HepG2 (cell line): ENCODE results near the gene CACNA2D1. TPM values are rescaled to one million over a fixed set of nuclear protein-coding genes. Genes with fewer than 3 reads are reported as not detected.

Source experiments
- ATAC-seq: fragments of 200-7000 bp; cut with Tn5 transposase; 3 replicates; pipeline ENCODE4 v1.9.1; 2020; ENCODE audit warnings: mild to moderate bottlenecking, moderate library complexity
- BruUV-seq: library from RNA; stranded (reverse); fragments of 400-500 nt; replicated peaks from 2 replicates; lab custom pipeline; 2021; lab: Mats Ljungman, UMichigan
- CTCF ChIA-PET: fragments of 300-600 bp; formaldehyde crosslinking; extraction: SDS; loops from one replicate; lab custom pipeline; 2021; ENCODE audit warnings: low total read pairs, inconsistent platforms, low intra/inter-chr PET ratio; lab: Yijun Ruan, JAX
- POLR2A ChIA-PET: fragments of 350-600 bp; sonication (Branson Sonifier 250); formaldehyde crosslinking; loops from one replicate; lab custom pipeline; 2020; ENCODE audit warnings: antibody characterized with exemption, inconsistent platforms; lab: Yijun Ruan, JAX
- DNase-seq: peaks from one replicate; pipeline ENCODE4 v3.0.0-alpha.2; 2015; ENCODE audit warnings: low spot score
- FAIRE-seq: peaks from 3 replicates; lab custom pipeline; 2011; peaks lifted over from hg19 to GRCh38; lab: Jason Lieb, UNC
- H2AFZ ChIP-seq: one replicate; pipeline ENCODE4 v1.6.1; 2011; ENCODE audit warnings: low read length, inconsistent platforms
- H3K27ac ChIP-seq: fragments of 300-600 bp; 3 replicates; pipeline ENCODE4 v1.8.0; 2011; ENCODE audit warnings: mixed run types, mild to moderate bottlenecking, mixed read lengths, low read length, inconsistent platforms; ENCODE audit not compliant: insufficient read depth; ENCODE audit errors: extremely low read length
- H3K27me3 ChIP-seq, 2 experiments: fragments of 200-600 bp in 1 of 2; 2 replicates in 1 of 2; 3 replicates in 1 of 2; pipeline versions ENCODE4 v1.6.0 to v1.8.0; 2011; ENCODE audit warnings: low read length in 2 of 2, mild to moderate bottlenecking in 2 of 2, moderate library complexity in 2 of 2, inconsistent platforms in 1 of 2; ENCODE audit not compliant: insufficient read depth in 2 of 2, control insufficient read depth in 1 of 2
- H3K36me3 ChIP-seq, 2 experiments: fragments of 200-600 bp in 1 of 2; replicated peaks in 1 of 2; 2 replicates in 1 of 2; 3 replicates in 1 of 2; pipeline versions ENCODE4 v1.5.1 to v1.8.0; 2011; ENCODE audit warnings: low read length in 2 of 2, inconsistent platforms in 1 of 2; ENCODE audit not compliant: insufficient read depth in 2 of 2, control insufficient read depth in 1 of 2
- H3K4me1 ChIP-seq: 2 replicates; pipeline ENCODE4 v1.5.1; 2012; ENCODE audit warnings: low read length, inconsistent platforms; ENCODE audit not compliant: insufficient read depth
- H3K4me2 ChIP-seq: 2 replicates; pipeline ENCODE4 v1.6.0; 2011; ENCODE audit warnings: low read depth, low read length, inconsistent platforms
- H3K4me3 ChIP-seq, 3 experiments: fragments of 200-600 bp in 1 of 3; sonication (generic), shearing (Covaris generic) in 1 of 3; replicated peaks in 1 of 3; 2 replicates each; pipeline ENCODE4 v1.5.1; 2011 to 2016; ENCODE audit warnings: low read length in 3 of 3, inconsistent platforms in 2 of 3, low read depth in 2 of 3, mild to moderate bottlenecking in 2 of 3, control low read depth in 1 of 3, mixed read lengths in 1 of 3; ENCODE audit not compliant: insufficient read depth in 1 of 3
- H3K79me2 ChIP-seq: one replicate; pipeline ENCODE4 v1.6.1; 2011; ENCODE audit warnings: low read length, inconsistent platforms; ENCODE audit not compliant: insufficient read depth
- H3K9ac ChIP-seq: 2 replicates; pipeline ENCODE4 v1.6.0; 2011; ENCODE audit warnings: mild to moderate bottlenecking, low read depth, low read length, inconsistent platforms; ENCODE audit not compliant: insufficient read depth
- H3K9me3 ChIP-seq: 2 replicates; pipeline ENCODE4 v1.5.1; 2012; ENCODE audit warnings: mild to moderate bottlenecking, low read length
- H4K20me1 ChIP-seq: 2 replicates; pipeline ENCODE4 v1.6.0; 2011; ENCODE audit warnings: inconsistent platforms, mild to moderate bottlenecking, low read length, moderate library complexity; ENCODE audit not compliant: insufficient read depth
- CERS6 ChIP-seq: sonication (generic); formaldehyde crosslinking; IDR thresholded peaks from 2 replicates; pipeline ENCODE4 v1.5.0; 2020; ENCODE audit warnings: missing genetic modification reagents
- EEA1 ChIP-seq: sonication (generic); formaldehyde crosslinking; IDR thresholded peaks from 2 replicates; pipeline ENCODE4 v1.5.1; 2020; ENCODE audit warnings: mild to moderate bottlenecking, missing genetic modification reagents, borderline replicate concordance
- GATA4 ChIP-seq: sonication (generic); IDR thresholded peaks from 2 replicates; pipeline ENCODE4 v1.6.1; 2016; ENCODE audit warnings: antibody characterized with exemption, low read depth, borderline replicate concordance
- MTF1 ChIP-seq: sonication (generic); formaldehyde crosslinking; IDR thresholded peaks from 2 replicates; pipeline ENCODE4 v1.5.0; 2020; ENCODE audit warnings: missing genetic modification reagents
- NCOA2 ChIP-seq: sonication (generic); formaldehyde crosslinking; IDR thresholded peaks from 2 replicates; pipeline ENCODE4 v1.8.0; 2022; ENCODE audit warnings: inconsistent platforms
- NCOA5 ChIP-seq: sonication (generic); formaldehyde crosslinking; IDR thresholded peaks from 2 replicates; pipeline ENCODE4 v1.4.0; 2020; ENCODE audit warnings: missing genetic modification reagents
- NCOR1 ChIP-seq: fragments of 200-600 bp; sonication (generic); IDR thresholded peaks from 2 replicates; pipeline ENCODE4 v1.7.0; 2017; ENCODE audit warnings: antibody characterized with exemption, low read length, borderline replicate concordance
- NFAT5 ChIP-seq: sonication (generic); formaldehyde crosslinking; IDR thresholded peaks from 2 replicates; pipeline ENCODE4 v1.4.0; 2020; ENCODE audit warnings: missing genetic modification reagents
- NONO ChIP-seq, 2 experiments: fragments of 450-650 bp in 1 of 2; sonication (generic) in 1 of 2; formaldehyde crosslinking in 1 of 2; IDR thresholded peaks in 1 of 2; conservative IDR thresholded peaks in 1 of 2; 2 replicates each; pipeline versions ENCODE4 v1.6.1 to v1.8.0; 2017 to 2022; ENCODE audit warnings: mild to moderate bottlenecking in 1 of 2, missing genetic modification reagents in 1 of 2, moderate library complexity in 1 of 2
- NR2F6 ChIP-seq, 2 experiments: IDR thresholded peaks; 2 replicates each; pipeline ENCODE4 v1.6.1; 2016; ENCODE audit warnings: antibody characterized with exemption in 1 of 2, mild to moderate bottlenecking in 1 of 2
- PAX8 ChIP-seq: sonication (generic); formaldehyde crosslinking; IDR thresholded peaks from 2 replicates; pipeline ENCODE4 v1.8.0; 2022; ENCODE audit warnings: mild to moderate bottlenecking, missing genetic modification reagents, borderline replicate concordance
- POGZ ChIP-seq: sonication (generic); formaldehyde crosslinking; IDR thresholded peaks from 2 replicates; pipeline ENCODE4 v1.4.0; 2020; ENCODE audit warnings: mild to moderate bottlenecking, missing genetic modification reagents
- RBAK ChIP-seq: sonication (generic); formaldehyde crosslinking; IDR thresholded peaks from 2 replicates; pipeline ENCODE4 v1.5.1; 2020; ENCODE audit warnings: mild to moderate bottlenecking, missing genetic modification reagents
- RFX5 ChIP-seq: IDR thresholded peaks from 2 replicates; pipeline ENCODE4 v1.6.1; 2011; ENCODE audit warnings: low read depth, low read length, improper control_type of control experiment
- SKI ChIP-seq: fragments of 450-650 bp; IDR thresholded peaks from one replicate; pipeline ENCODE4 v1.6.1; 2018; ENCODE audit warnings: mild to moderate bottlenecking; ENCODE audit not compliant: partially characterized antibody
- STAT5B ChIP-seq: sonication (generic); formaldehyde crosslinking; IDR thresholded peaks from 2 replicates; pipeline ENCODE4 v1.4.0; 2020; ENCODE audit warnings: missing genetic modification reagents
- TP53 ChIP-seq: sonication (generic); formaldehyde crosslinking; conservative IDR thresholded peaks from 2 replicates; pipeline ENCODE4 v1.4.0; 2020; ENCODE audit warnings: missing genetic modification reagents
- ZNF251 ChIP-seq: sonication (generic); formaldehyde crosslinking; IDR thresholded peaks from 2 replicates; pipeline ENCODE4 v1.9.0; 2021; ENCODE audit warnings: mild to moderate bottlenecking, missing genetic modification reagents
- ZNF282 ChIP-seq: fragments of 450-650 bp; IDR thresholded peaks from 2 replicates; pipeline ENCODE4 v1.6.1; 2018; ENCODE audit not compliant: partially characterized antibody
- ZNF337 ChIP-seq: sonication (generic); formaldehyde crosslinking; IDR thresholded peaks from 2 replicates; pipeline ENCODE4 v1.5.1; 2020; ENCODE audit warnings: missing genetic modification reagents, low read depth, mild to moderate bottlenecking, borderline replicate concordance
- ZNF33B ChIP-seq: sonication (generic); formaldehyde crosslinking; IDR thresholded peaks from 2 replicates; pipeline ENCODE4 v1.5.1; 2020; ENCODE audit warnings: mild to moderate bottlenecking, missing genetic modification reagents
- WGBS: methylation state at CpG from one replicate; pipeline ENCODE4 v1.1.6; 2017; ENCODE audit warnings: low lambda C conversion rate; 5-methylcytosine and 5-hydroxymethylcytosine counted together
- in situ Hi-C: cut with HindIII; loops from 2 replicates; pipeline ENCODE4 v1.10.0; 2017; ENCODE audit warnings: low pct_unique_long_range_greater_than_20kb; ENCODE audit not compliant: extremely low pct_ligation_motif_present
- intact Hi-C: fragments of 100-400 bp; cut with micrococcal nuclease; formaldehyde crosslinking; loops from one replicate; pipeline ENCODE4 v1.10.0; 2022; ENCODE audit not compliant: unreplicated experiment
- polyA plus RNA-seq, 8 experiments: library from polyadenylated mRNA; depleted of rRNA in 3 of 8; stranded (reverse) in 7 of 8; unstranded in 1 of 8; fragments of >200 nt; fragmentation: Illumina TruSeq in 4 of 8; extraction: Trizol in 4 of 8; gene quantifications; 2 replicates each; pipeline versions ENCODE4 v1.2.1 to v1.2.3, GENCODE V29; 2011 to 2016; ENCODE audit warnings: low read depth in 4 of 8, missing spikeins in 1 of 8, mixed read lengths in 1 of 8; ENCODE audit not compliant: insufficient read depth in 1 of 8
- total RNA-seq, 5 experiments: library from RNA; depleted of rRNA; stranded (reverse); fragments of >200 nt; fragmentation: Illumina TruSeq; extraction: Trizol; gene quantifications; 2 replicates each; pipeline ENCODE4 v1.2.3, GENCODE V29; 2016; ENCODE audit warnings: low read depth in 1 of 5

Gene CACNA2D1
- total and polyA plus RNA-seq, 2 of the 13 experiments (the other 11 are each of a cell fraction or from before 2014, with no cell fraction given), result not detected

GRCh38 chr7:82293467-82293866 is 150.1 kb downstream of the CACNA2D1 start (continued):
- TF ChIP-seq EEA1 (no peak), STAT5B (CRISPR knock-in tag) (no peak), MTF1 (CRISPR knock-in tag) (no peak), NCOA2 (CRISPR knock-in tag) (no peak), NCOA5 (CRISPR knock-in tag) (no peak), PAX8 (CRISPR knock-in tag) (no peak), ZNF33B (CRISPR knock-in tag) (no peak), SKI (no peak), ZNF337 (CRISPR knock-in tag) (no peak)

- CTCF ChIA-PET, result no interaction called here
- Histone ChIP-seq H2AFZ (no peak overlapping the region), H3K79me2 (no peaks in the 10 kb centered on the region), H3K4me2 (no peak overlapping the region), H3K27me3 (no peaks in the 10 kb centered on the region), H3K27ac (no peak overlapping the region), H4K20me1 (no peaks in the 10 kb centered on the region), H3K4me1 (no peaks in the 10 kb centered on the region), H3K9me3 (no peaks in the 10 kb centered on the region), H3K9ac (no peak overlapping the region), H3K36me3 (no peaks in the 10 kb centered on the region), H3K4me3 (no peak overlapping the region)
- no peak for FAIRE-seq
- intact Hi-C loops, result no loop called here
- no peak for ATAC-seq
- 2% methylated on average over 1 of the region's 1 CpG for WGBS
- POLR2A ChIA-PET, result no interaction called here
- no peak for DNase-seq
- BruUV-seq, result no TSS peak
- in situ Hi-C loops, result no loop called here
- TF ChIP-seq NCOR1 (no peak), ZNF251 (CRISPR knock-in tag) (no peak), RBAK (CRISPR knock-in tag) (no peak), RFX5 (no peak), NR2F6 (IDR thresholded peaks at IDR 0.05) (no peak), NR2F6 (CRISPR knock-in tag; IDR thresholded peaks at IDR 0.05) (no peak), GATA4 (no peak), POGZ (CRISPR knock-in tag) (no peak), CERS6 (no peak), NONO (IDR thresholded peaks at IDR 0.05) (no peak), NONO (CRISPR knock-in tag; conservative IDR thresholded peaks at IDR 0.05) (no peak), TP53 (CRISPR knock-in tag) (no peak), ZNF282 (no peak), NFAT5 (no peak)
Observed at GRCh38 chr7:82291931-82292330, 151.6 kb downstream of the CACNA2D1 start.
